Ovary (tissue), 9 donors: ENCODE results near the gene POU2F3. TPM values are rescaled to one million over a fixed set of nuclear protein-coding genes. Genes with fewer than 3 reads are reported as not detected.
"Not testable (repeated sequence)": the region's sequence is repeated elsewhere in the genome, so short reads cannot be mapped to it uniquely, and the experiment has no call there.

ENCODE experiments used
- DNase-seq, 5 donors: peaks; one replicate each; pipeline ENCODE4 v3.0.0-alpha.2; 2019 to 2020
- H3K27ac ChIP-seq, 2 donors: fragments of 200-600 bp; one replicate each; pipeline versions ENCODE4 v1.5.1 to v1.8.0; 2019 to 2022
- H3K27me3 ChIP-seq: fragments of 200-600 bp; one replicate; pipeline ENCODE4 v1.8.0; 2022
- H3K36me3 ChIP-seq: fragments of 200-600 bp; sonication (generic); one replicate; pipeline ENCODE4 v1.5.1; 2019
- H3K4me1 ChIP-seq: one replicate; pipeline ENCODE4 v1.8.1; 2013; ENCODE audit warnings: mild to moderate bottlenecking, moderate library complexity; ENCODE audit not compliant: insufficient read depth
- H3K4me3 ChIP-seq: fragments of 200-600 bp; sonication (generic); one replicate; pipeline ENCODE4 v1.5.1; 2017
- H3K9me3 ChIP-seq, 2 donors: fragments of 200-600 bp in 1 of 2; sonication (generic) in 1 of 2; one replicate each; pipeline versions ENCODE4 v1.5.1 to v1.8.1; 2013 to 2019; ENCODE audit warnings: mild to moderate bottlenecking in 1 of 2, moderate library complexity in 1 of 2
- EP300 ChIP-seq: sonication (generic); formaldehyde crosslinking; IDR thresholded peaks from one replicate; pipeline ENCODE4 v1.6.1; 2017; ENCODE audit warnings: antibody characterized with exemption
- POLR2A ChIP-seq: fragments of 450-650 bp; IDR thresholded peaks from one replicate; pipeline ENCODE4 v1.6.1; 2017; ENCODE audit warnings: antibody characterized with exemption, mild to moderate bottlenecking, moderate library complexity
- WGBS, 3 donors: extraction: QIAGEN DNeasy Blood & Tissue Kit in 1 of 3; methylation state at CpG; one replicate each; pipeline versions ENCODE4 v1.1.5 to v1.1.7; 2013 to 2017; 5-methylcytosine and 5-hydroxymethylcytosine counted together
- intact Hi-C, 4 donors: fragments of 100-400 bp; cut with DNase I; formaldehyde crosslinking; loops; one replicate each; pipeline versions ENCODE4 v1.11.0 to v1.15.1; 2022 to 2023
- polyA plus RNA-seq, 2 donors: library from polyadenylated mRNA; stranded (reverse); fragments of 200-250 nt in 1 of 2; fragments of 350-450 nt in 1 of 2; fragmentation: Illumina TruSeq in 1 of 2; extraction: RNeasy Lipid Tissue Mini Kit (QIAGEN cat#74804) in 1 of 2; gene quantifications; one replicate each; pipeline ENCODE4 v1.2.3, GENCODE V29; 2013 to 2014
- total RNA-seq, 7 donors: library from RNA; depleted of rRNA in 2 of 7; stranded (reverse); fragments of >200 nt in 2 of 7; fragmentation: NEBNext Ultra II Directional in 3 of 7; extraction: Animal tissue kit (Norgen Biotek cat#: 25700) in 3 of 7; gene quantifications; one replicate each; pipeline versions ENCODE4 v1.1.0 to v1.2.4, GENCODE V29; 2016 to 2023
- TF ChIP-seq, protein P1 (sequence below), 3 donors: fragments of 450-650 bp in 2 of 3; fragments of 200-600 bp in 1 of 3; IDR thresholded peaks; one replicate each; pipeline versions ENCODE4 v1.5.1 to v1.8.0; 2016 to 2022; ENCODE audit warnings: antibody characterized with exemption in 3 of 3, mild to moderate bottlenecking in 1 of 3
- donor health status: DM: no; HTN: no; CAD: no; lungs with moderate emphysema.
- donor health status: DM: no; HTN: no; CAD: no.
- donor health status: Bipolar disorder and iron deficiency.
- donor health status: DM: yes; HTN: yes; CAD: no.
- donor health status: DM: no; HTN: no; CAD: no.
- donor health status: DM: yes; HTN: yes; CAD: no.

The POU2F3 gene
- total and polyA plus RNA-seq, 9 donors: 0.05 to 1.0 (median 0.22) TPM; not detected in 2

DNA sequence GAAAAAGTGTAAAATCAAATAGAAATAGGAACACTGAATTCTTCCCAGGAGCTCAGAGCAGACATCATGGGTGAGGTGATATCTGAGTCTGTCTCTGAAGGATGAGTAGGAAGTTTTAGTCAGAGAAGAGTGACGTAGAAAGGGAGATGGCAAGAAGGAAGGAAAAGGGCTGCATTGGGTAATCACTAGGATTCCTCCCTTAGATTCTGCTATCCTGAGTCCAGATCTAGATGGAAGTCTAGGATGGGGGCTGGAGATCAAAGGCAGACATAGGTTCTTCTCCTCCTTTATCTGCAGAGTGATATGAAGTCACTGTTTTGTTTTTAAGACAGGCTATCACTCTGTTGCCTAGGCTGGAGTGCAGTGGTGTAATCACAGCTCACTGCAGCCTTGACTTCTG is 30.4 kb downstream of the POU2F3 start:
- TF ChIP-seq EP300: no peak
- TF ChIP-seq, protein P1, sequence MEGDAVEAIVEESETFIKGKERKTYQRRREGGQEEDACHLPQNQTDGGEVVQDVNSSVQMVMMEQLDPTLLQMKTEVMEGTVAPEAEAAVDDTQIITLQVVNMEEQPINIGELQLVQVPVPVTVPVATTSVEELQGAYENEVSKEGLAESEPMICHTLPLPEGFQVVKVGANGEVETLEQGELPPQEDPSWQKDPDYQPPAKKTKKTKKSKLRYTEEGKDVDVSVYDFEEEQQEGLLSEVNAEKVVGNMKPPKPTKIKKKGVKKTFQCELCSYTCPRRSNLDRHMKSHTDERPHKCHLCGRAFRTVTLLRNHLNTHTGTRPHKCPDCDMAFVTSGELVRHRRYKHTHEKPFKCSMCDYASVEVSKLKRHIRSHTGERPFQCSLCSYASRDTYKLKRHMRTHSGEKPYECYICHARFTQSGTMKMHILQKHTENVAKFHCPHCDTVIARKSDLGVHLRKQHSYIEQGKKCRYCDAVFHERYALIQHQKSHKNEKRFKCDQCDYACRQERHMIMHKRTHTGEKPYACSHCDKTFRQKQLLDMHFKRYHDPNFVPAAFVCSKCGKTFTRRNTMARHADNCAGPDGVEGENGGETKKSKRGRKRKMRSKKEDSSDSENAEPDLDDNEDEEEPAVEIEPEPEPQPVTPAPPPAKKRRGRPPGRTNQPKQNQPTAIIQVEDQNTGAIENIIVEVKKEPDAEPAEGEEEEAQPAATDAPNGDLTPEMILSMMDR (IDR thresholded peaks at IDR 0.05): no peak
- TF ChIP-seq POLR2A: no peak
- H3K4me3 ChIP-seq: no peak overlapping the region
- H3K9me3 ChIP-seq: no peaks in the 10 kb centered on the region
- WGBS, 3 donors: 68 to 92% (median 88%) methylated on average over 1 of the region's 1 CpG
- no peak overlapping the region for H3K27ac ChIP-seq
- no peaks in the 10 kb centered on the region for H3K36me3 ChIP-seq
- H3K27me3 ChIP-seq: no peaks in the 10 kb centered on the region
- DNase-seq: no peak
- H3K4me1 ChIP-seq: no peaks in the 10 kb centered on the region
- intact Hi-C loops: no loop called here

DNA sequence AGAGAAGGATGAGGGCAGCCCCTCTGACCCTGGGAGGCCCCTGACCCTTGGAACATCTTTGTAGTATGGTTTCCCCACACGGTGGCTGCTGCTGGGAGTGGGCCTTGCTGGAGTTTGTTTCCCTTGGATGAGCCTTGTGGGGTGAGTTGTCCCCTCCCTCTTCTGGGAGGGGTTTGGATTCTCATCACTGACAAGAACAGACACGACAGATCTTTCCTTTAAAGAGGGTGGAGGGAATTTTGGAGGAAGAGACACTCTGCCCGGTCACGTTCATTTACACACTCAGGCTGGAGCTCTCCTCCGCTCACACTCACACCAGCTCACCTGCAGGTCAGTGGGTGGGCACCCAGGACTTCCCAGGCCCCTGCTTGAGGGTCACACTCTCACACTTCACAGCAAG is 31.7 kb downstream of the POU2F3 start:
- no peak overlapping the region for H3K27ac ChIP-seq
- no peaks in the 10 kb centered on the region for H3K36me3 ChIP-seq
- intact Hi-C loops: no loop called here
- H3K9me3 ChIP-seq: no peaks in the 10 kb centered on the region
- no peaks in the 10 kb centered on the region for H3K4me1 ChIP-seq
- no peak overlapping the region for H3K4me3 ChIP-seq
- TF ChIP-seq EP300 (no peak), POLR2A (no peak)
- TF ChIP-seq, protein P1 (IDR thresholded peaks at IDR 0.05): no peak
- no peaks in the 10 kb centered on the region for H3K27me3 ChIP-seq
- WGBS, 3 donors: 80 to 85% (median 81%) methylated on average over 5 of the region's 5 CpGs
- DNase-seq: no peak

DNA sequence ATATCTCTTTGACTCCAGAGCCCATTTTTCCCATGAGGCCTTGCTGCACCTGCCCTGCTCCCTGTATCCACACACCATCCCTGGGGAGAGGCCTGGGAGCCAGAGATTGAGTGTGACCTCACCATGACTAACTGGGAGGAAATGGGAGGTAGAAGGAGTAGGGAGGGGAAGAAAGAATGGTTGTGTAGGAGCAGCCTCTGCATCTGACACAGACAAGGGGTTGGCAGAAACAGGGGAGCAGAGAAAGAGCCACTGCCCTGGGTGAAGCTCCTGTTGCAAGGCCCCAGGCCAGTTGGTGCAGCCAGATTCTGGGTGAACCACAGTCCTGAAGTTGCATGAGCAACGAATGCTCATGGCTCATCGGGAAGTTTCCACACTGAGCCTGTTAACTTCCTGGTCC is 32.4 kb downstream of the POU2F3 start:
- no peaks in the 10 kb centered on the region for H3K4me1 ChIP-seq
- WGBS, 3 donors: 87 to 96% (median 90%) methylated on average over 2 of the region's 2 CpGs
- no peaks in the 10 kb centered on the region for H3K27me3 ChIP-seq
- H3K9me3 ChIP-seq: no peaks in the 10 kb centered on the region
- no peaks in the 10 kb centered on the region for H3K36me3 ChIP-seq
- H3K27ac ChIP-seq: no peak overlapping the region
- TF ChIP-seq, protein P1 (IDR thresholded peaks at IDR 0.05): no peak
- TF ChIP-seq POLR2A (no peak), EP300 (no peak)
- intact Hi-C loops: no loop called here
- no peak for DNase-seq
- H3K4me3 ChIP-seq: no peak overlapping the region

DNA sequence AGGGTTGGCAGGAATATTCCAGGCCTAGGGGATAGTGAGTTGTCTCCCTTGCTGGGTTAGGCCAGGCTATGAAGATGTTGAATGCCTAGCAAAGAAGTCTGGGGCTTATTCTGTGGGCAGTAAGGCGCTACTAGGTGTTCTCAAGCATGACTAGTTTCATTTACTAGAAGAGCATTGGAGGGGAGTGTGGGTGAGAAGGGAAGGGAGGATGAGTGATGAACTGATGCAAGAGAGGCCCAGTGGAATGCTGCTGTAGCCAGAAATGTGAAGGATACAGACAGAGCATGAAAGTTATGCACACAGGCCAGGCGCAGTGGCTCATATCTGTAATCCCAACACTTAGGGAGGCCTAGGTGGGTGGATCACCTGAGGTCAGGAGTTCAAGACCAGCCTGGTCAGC is 33.5 kb downstream of the POU2F3 start:
- intact Hi-C loops: no loop called here
- TF ChIP-seq, protein P1 (IDR thresholded peaks at IDR 0.05): no peak
- TF ChIP-seq POLR2A (no peak), EP300 (no peak)
- H3K27ac ChIP-seq: no peak overlapping the region
- no peaks in the 10 kb centered on the region for H3K27me3 ChIP-seq
- no peaks in the 10 kb centered on the region for H3K36me3 ChIP-seq
- WGBS, 3 donors: 90 to 96% (median 96%) methylated on average over 2 of the region's 2 CpGs
- no peaks in the 10 kb centered on the region for H3K9me3 ChIP-seq
- DNase-seq: no peak
- H3K4me1 ChIP-seq: no peaks in the 10 kb centered on the region
- no peak overlapping the region for H3K4me3 ChIP-seq

DNA sequence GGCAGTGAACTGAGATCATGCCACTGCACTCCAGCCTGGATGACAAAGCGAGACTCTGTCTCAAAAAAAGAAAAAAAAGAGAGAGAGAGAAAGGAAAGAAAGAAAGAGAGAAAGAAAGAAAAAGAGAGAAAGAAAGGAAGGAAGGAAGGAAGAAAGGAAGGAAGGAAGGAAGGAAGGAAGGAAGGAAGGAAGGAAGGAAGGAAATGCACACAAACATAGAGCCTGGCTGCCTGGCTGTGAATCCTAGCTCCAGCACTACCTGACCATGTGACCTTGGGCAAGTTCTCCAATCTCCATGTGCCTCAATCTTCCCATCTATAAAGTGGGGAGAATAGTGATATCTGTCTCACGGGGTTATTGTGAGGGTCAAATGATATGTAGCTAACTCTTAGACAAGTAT is 34.0 kb downstream of the POU2F3 start:
- DNase-seq, H3K36me3 ChIP-seq, intact Hi-C loops, H3K27ac ChIP-seq, H3K4me1 ChIP-seq, H3K9me3 ChIP-seq, H3K27me3 ChIP-seq, H3K4me3 ChIP-seq: not testable (repeated sequence)
- 93 to 96% (median 94%) methylated on average over 2 of the region's 2 CpGs for WGBS, 3 donors
